AG08396 (cell line): ENCODE results near the gene NKX6-2.

Experiments used
- DNase-seq: peaks from one replicate; pipeline ENCODE4 v3.0.0; 2012; ENCODE audit warnings: low spot score, mixed read lengths

Gene NKX6-2

DNA sequence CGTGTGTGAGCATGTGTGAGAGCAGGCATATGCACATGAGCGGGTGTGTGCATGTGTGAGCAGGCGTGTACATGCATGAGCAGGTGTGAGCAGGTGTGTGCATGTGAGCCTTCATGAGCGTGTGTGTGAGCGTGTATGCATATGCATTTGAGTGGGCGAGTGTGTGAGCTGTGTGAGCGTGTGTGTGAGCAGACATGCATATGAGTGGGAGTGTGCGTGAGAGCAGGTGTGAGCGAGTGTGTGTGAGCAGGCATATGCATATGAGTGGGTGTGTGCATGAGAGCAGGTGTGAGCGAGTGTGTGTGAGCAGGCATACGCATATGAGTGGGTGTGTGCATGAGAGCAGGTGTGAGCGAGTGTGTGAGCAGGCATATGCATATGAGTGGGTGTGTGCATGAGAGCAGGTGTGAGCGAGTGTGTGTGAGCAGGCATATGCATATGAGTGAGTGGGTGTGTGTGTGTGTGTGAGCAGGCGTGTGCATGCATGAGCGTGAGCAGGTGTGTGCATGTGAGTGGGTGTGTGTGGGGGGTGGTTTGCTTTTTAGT, 30.7 kb downstream of the NKX6-2 start:
- no peak for DNase-seq

DNA sequence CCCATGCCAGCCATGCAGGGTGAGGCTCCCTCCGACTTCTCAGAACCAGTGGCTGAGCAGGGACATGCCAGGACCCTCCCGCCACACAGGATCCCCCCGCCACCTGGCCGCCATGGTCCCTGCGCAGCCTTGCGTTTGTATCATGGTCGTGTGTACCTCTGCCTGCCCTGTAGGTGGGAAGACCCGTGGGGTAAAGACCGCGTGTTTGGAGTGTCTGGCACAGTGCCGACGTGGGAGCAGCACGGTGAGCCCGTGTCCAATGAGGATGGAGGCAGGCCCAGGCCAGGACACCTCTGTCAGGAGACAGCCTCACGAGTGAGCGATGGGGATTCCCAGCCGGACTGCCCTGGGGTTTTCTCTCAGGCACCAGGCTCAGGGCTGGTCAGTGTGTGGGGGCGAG, 31.9 kb downstream of the NKX6-2 start:
- DNase-seq: no peak

DNA sequence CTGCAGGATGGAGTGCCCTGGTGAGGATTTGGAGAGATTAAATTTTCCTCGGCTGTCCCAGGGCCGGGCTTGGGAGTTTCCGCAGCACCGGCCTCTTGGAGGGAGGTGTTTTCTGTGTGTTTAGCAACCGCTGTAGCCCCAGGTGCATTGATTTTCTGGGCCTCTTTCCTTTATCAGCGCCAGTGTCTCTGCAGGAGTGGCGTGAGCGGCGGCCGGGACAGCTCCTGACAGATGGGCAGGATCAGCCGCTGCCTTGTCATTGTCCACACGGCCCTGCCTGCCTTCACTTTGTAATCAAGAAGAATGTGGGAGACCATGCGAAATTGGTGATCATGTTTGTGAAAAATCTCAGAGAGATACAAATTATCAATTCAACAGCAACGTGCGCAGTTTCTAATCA, 32.4 kb downstream of the NKX6-2 start:
- DNase-seq: no peak

DNA sequence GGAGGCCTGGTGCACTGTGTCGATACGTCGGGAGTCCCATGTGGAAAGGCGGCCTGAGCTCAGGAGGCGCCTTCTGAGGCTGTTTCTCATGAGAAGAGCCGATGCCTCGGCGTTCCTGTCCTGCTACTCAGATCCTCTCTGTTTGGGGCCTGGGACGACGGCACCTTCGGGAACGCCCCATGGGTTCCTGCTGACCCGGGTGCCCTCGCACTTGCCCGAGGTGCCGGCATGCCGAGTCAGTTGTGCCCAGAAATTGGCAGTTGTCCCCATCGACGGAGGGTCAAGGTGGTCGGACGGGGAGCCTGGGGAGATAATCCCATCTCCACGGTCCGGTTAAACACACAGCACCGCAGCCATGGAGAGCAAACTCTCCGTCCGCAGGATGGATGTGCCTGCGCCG, 33.0 kb downstream of the NKX6-2 start:
- no peak for DNase-seq

DNA sequence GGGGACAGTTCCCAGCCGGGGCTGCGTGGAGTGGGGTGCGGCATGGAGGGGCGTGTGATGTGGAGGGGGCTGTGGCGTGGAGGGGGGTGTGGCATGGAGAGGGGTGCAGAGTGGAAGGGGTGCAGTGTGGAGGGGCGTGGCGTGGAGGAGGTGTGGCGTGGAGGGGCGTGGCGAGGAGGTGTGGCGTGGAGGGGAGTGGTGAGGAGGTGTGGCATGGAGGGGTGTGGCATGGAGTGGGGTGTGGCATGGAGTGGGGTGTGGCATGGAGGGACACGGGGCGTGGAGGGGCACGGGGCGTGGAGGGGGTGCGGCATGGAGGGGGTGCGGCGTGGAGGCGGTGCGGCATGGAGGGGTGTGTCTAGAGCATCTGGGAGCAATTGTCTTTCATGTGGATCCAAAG, 33.6 kb downstream of the NKX6-2 start:
- no peak for DNase-seq

DNA sequence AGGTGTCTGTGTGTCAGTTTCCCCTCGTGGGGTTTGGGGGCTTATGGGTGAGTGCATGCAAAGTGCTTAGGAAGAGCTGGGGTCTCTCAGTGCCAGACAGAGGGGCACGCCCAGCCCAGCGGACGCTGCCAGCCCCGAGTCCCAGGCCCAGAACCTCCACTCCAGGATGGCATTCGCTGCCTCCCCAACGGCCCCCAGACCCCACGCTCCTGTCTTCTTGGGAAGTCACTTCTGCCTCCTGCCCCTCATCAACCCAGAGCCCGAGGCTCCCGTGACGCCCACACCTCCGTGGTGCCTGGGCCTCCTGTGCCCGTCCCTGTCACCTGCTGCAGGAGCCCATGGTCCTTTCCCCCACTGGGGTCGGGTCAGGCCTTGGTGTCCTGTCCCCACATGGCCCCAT, 35.0 kb downstream of the NKX6-2 start:
- no peak for DNase-seq

DNA sequence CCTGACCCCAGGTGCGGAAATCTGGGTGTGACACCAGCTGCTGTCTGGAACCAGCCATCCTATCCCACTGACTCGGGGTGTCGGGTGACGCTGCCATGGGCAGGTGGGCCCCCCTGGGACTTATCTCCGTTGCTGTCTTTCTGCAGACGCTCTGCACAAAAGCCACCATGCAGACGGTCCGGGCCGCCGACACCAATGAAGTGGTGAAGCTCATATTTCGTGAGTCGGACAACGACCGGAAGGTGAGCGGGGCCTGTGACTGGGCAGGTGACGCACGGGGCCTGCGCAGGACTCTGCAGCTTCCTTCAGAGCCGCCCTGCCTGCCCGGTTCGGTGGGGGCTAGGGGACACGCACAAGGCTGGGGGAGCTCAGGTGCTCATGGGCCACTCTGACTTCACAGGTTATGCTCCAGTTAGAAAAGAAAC, 36.6 kb downstream of the NKX6-2 start:
- no peak for DNase-seq

DNA sequence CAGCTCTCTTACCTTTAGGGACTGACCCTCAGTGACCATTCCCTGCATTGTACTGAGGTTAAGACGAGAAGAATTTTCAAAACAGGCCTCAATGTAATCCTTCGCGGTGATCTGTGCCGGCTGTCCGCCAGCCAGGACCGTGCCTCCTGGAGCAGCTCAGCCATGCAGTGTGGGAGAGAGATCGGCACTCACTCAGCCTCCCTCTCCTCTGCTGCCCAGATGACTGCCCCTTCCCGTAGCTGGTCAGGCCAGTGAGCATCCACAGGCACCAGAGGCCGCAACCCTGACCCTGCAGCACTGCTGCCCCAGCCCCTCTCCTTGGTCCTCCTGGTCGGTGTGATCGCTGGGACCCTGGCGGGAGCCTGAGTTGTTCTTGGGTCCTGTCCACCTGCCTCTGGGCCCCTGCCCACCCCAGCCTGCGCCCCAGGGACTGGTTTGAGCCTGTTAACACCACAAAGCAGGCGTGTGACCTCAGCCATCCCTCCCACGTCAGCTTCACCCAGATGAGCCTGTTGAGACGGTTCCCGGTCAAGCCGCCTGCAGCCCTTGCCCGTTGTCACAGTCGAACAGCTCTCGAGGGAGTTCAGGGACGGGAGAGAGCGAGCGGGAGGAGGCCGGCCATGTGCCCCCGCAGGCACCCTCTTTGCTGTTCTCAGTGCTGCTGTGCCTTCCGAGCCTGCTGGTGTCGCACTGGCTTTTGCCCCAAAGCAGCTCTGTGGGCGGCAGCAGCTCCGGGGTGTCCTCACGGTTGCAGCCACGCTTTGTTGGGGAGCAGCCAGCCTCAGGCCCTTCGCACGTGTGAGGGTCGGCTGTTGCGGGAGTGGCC, 37.2 kb downstream of the NKX6-2 start:
- DNase-seq: no peak

DNA sequence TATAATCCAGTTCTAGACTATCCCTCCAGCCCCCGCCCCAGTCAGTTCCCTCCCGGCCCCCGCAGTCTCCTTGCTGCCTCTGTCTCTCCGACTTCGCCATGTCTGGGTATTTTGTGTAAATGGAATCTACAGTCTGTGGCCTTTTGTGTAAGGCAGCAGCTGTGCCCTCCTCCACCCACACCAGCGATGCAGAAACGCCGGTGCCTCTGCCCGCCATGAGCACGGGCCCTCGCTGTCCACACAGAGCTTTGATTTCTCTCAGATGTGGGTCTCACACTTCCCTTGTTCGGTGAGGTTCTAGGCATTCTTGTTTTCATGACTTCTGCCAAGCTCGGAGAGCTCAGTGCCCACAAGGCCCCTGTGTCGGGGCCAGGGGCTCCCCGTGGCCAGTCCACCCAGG, 37.8 kb downstream of the NKX6-2 start:
- no peak for DNase-seq

DNA sequence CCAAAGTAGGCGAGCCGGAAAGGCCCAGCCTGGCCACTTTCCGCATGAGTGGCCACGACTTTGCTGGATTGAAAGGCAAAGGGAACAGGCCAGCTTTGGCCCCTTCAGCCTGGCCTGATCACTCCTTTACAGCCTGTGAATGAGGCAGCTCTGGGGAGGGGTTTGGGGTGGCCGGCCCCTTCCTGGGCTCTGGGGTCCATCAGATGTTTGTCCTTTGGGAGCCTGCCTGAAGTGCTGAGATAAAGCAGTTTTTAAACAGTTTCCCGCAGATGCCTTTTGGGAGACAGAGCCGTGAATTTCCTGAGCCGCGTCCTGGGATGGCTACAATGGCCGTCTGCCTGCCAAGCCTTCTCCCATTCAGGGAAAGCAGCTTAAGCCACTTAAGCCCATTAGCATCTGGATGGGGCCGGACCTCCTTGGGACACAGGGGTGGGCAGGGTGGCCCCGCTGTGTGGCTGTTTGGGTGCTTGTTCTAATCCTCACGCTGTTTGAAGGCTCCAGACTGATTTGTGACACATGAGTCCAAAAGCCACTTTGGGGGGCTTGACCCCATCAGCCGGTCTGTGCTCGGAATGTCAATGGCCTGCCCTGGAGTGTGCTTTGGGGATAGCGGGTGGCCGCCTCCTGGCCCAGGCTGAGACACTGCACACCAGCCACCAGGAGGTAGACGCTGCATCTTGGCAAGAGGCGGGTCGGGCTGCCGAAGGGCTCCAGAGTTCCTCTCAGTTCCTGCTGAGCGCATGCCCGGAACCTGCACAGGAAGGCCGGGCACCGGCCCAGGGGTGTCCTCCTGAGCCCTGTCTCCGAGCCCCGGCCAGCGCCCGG, 38.9 kb downstream of the NKX6-2 start:
- DNase-seq: no peak

DNA sequence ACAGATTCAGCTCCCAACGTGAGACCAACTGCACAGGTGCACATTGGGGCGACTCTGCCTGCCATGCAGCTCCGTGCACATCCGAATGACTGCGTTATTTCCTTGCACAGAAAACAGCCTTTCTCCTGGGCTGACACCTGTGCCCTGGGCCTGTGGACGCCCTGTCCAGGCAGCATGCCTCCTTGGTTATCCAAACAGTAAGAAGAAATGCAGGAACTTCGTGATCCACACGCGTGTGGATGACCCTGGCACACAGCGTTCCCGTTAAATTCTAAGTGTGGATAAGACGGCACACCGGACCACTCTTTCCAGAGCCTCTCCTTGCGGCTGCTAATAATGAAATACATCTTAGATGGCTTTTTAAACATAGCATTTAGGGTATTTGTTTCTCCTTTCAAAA, 39.6 kb downstream of the NKX6-2 start:
- DNase-seq: no peak

DNA sequence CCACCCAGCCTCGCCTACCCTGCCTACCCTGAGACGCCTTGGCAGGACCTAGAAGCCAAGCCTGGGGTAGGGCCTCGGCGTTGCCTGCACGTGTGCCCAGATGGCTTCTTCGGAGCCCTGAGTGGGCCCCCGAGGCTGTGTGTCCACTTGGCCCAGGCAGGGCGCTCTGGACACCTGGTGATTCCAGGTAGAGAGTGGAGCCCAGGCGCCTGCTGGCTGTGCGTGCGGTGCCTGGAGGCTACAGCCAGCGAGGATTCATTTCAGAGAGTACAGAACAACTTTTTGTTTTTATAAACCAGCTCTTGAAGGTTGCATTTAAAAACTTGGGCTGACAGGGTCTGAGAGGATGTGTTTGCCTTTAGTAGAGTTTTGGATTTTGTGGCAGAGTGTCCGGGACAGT, 40.0 kb downstream of the NKX6-2 start:
- no peak for DNase-seq

DNA sequence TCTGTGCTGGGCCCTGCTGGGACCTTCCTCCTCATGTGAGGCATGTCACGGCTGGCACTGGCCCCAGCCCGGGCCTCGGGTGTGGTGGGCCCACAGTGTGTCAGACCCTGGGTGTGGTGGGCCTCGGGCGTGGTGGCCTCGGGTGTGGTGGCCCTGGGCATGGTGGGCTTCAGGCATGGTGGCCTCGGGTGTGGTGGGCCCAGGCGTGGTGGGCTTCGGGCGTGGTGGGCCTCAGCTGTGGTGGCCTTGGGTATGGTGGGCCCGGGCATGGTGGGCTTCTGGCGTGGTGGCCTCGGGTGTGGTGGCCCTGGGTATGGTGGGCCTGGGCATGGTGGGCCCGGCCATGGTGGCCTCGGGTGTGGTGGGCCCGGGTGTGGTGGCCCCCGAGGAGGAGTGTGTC, 40.4 kb downstream of the NKX6-2 start:
- no peak for DNase-seq

DNA sequence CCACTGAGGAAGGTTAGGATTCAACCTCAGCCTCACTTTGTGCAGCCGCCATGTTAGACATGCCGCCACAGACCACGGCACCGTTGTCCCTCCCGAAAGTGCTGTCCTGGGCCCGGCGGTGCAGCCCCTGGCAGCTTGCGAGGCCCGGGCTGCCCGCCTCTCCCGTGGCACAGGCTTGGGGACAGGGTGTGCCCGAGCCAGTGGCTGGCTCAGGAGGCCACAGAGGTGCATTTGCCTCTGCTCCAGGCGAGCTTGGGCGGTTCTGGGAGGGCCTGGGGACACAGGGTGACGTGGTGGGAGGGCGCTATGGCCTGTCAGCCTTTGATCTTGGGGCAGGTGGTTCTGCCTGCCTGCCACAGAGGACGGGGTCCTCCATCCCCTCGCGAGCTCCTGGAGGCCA, 41.1 kb downstream of the NKX6-2 start:
- no peak for DNase-seq

DNA sequence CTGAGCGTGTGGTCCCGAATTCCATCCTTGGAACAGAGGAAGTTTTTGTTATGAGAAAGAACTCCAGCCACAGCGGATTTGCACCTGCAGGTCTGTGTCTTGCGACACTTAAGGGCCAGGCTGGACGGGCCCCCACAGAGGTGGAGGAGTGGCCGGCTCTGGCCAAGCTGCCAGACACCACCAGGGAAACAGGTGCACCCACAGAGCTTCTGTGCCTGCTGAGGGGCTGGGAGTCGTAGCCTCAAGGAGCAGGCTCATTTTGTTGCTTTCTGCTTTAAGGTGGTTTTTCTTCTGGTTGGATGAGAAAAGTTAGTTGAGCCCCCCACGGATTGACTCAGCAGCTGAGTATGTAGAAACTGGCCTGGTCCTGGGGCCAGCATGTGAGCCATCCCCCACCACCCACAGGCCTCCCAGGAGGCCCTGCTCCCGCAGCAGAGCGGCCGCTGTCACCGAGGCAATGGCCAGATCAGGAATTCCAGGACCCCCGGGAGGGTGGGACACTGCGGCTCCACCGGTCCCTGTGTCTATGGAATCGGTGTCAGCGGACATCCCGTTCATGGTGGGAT, 41.9 kb downstream of the NKX6-2 start:
- no peak for DNase-seq

DNA sequence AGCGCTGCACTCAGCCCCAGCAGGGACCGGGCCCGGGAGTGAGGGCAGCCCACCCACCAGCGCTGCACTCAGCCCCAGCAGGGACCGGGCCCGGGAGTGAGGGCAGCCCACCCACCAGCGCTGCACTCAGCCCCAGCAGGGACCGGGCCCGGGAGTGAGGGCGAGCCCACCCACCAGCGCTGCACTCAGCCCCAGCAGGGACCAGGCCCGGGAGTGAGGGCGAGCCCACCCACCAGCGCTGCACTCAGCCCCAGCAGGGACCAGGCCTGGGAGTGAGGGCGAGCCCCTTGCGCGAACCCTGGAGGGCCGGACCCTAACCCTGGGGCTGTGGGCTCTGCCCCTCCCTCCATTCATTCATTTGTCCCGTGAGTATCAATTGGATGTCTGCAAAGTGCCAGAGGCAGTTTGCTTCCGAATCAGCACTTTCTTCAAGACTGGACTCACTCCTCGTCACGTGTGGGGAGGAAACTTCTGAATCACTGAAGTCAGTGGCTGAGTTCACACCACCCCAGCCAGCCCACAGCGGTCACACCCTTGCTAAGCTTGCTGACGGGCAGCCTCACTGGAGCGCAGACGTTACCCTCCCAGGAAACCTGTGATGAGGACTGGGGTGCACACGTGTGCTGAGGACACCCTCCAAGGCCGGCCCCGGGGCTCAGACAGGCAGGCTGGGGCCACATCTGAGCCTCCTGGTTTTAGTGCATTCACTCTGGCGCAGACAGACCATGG, 42.6 kb downstream of the NKX6-2 start:
- peak; percentile 79 for DNase-seq

DNA sequence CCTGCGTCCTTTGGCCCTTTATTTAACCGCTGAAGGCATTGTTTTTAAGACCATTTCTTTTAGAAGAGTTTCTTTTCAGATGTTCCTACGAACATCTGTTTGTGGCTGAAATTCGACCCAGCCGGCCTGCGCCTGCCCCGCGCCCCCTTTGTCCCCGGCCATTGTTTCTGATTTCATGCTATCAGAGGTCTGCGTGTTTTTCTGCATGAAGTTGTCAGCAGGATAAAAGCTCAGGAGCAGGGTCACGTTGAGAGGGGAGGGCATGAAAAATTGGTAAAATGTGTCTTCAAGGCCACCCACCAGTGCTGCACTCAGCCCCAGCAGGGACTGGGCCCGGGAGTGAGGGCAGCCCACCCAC, 43.1 kb downstream of the NKX6-2 start:
- no peak for DNase-seq

DNA sequence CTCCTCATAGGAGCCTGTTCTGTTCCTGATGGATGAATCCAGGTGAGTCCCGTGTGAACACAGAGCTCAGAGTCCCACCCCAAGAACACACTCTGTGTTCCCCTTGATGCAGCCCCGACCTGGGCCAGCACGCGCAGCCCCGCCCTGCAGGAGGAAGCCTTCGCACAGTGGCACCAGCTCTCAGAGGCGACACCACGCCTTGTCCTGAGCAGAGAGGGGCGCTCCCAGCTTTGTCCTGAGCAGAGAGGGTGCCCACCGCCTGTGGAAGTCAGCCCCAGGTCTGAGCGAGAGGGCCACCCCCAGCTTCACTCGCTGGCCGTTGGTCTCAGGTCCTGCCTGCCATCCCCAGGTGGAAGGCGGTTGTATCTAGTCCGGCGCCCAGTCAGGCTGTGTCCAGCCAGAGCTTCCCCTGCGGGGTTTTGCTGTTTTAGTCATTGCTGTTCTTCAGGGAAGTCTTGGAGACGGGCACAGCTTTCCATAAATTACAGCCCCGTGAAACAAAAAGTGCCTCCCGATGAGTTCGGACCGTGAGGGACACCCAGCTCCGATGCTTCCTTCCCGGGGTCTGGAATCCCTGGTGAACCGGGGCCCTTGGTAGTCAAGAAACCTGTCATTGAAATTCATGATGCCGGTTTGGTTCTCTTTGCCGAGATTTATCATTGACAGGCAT, 43.6 kb downstream of the NKX6-2 start:
- DNase-seq: no peak

DNA sequence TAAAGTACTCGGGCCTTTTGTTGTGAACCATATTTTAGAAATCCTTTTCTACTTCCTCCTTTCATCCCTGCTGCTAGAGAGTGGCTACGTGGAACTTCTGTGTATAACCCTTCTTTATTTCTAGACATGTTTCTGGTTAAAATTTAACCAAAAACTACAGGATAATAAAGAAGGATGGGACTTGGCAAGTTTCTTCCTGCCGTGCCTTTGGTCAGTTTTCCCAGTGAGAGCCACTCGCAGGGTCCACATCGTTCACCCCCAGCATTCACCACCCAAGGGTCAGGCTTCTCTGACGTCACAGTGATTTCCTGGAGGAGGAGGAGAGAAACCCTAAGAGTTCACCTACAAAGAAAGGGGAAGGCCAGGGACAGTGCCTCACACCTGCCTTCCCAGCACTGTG, 45.4 kb downstream of the NKX6-2 start:
- DNase-seq: no peak

DNA sequence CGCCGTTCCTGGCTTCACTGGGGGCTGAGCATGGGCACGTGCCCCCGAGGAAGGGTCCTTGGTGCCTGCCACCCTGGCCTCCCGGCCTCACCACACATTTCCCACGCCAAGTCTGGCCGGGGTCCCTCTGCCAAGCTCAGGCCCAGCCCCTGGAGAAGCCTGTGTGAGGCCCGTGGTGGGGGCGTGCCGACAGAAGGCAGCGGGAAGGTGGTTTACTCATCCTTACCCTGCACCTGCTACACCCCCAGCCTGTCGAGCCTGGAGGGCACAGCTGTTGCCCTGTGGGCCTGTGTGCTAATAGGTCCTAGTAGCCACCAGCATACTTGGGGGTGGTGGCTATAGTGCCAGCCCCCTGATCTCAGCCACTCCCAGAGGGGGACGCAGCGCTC, 46.7 kb downstream of the NKX6-2 start:
- no peak for DNase-seq

DNA sequence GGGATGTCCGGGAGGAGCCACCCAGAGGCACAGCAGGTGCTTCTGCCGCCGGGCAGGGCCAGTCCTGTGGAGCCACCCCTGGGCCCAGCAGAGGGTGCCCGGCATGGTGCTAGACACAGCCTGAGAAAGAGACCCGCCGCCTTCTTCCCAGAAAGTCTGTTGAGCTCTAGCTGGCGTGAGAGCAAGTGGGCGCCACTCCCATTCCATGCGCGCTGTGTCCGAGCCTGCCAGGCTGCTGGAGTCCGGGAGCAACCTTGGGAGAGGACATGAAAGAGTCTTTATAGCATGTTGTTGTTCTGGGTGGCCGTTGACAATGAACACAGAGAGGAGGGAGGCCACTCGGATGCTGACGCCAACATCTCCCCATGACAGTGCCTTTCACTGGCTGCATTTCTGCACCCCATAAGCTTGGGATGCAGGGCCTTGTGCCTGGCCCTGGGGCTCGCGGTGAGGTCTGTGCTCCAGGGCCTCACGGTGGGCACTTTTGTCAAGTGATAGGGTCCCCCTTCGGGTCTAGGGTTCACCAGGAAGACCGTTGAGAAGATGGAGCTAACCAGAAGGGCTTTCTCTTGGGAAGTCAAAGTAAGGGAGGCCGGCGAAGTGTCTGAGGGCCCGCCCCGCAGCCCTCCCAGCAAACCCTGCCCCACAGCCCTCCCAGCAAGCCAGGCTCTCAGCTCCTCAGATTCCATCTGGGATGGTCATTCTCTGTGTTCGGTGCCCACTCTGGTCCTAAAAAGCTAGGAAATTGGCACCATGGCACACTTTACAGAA, 47.3 kb downstream of the NKX6-2 start:
- no peak for DNase-seq
